GM23248 (cell line): Measurements from ENCODE around the gene LLGL2. TPM values are rescaled to one million over a fixed set of nuclear protein-coding genes. Genes with fewer than 3 reads are reported as not detected.

ENCODE experiments used
- DNase-seq: peaks from one replicate; pipeline ENCODE4 v3.0.0-alpha.2; 2015
- H2AFZ ChIP-seq: fragments of 200-600 bp; sonication (generic); 2 replicates; pipeline ENCODE4 v1.6.1; 2016; ENCODE audit warnings: antibody characterized with exemption
- H3F3A ChIP-seq: fragments of 200-600 bp; sonication (generic); 2 replicates; pipeline ENCODE4 v1.6.1; 2016; ENCODE audit warnings: mild to moderate bottlenecking, antibody characterized with exemption, mixed run types; ENCODE audit not compliant: insufficient read depth
- H3K27ac ChIP-seq: fragments of 200-600 bp; sonication (generic); 2 replicates; pipeline ENCODE4 v1.5.1; 2016; ENCODE audit warnings: mild to moderate bottlenecking
- H3K27me3 ChIP-seq: fragments of 200-600 bp; sonication (generic); replicated peaks from 2 replicates; pipeline ENCODE4 v1.6.1; 2016; ENCODE audit warnings: mild to moderate bottlenecking; ENCODE audit not compliant: insufficient read depth
- H3K36me3 ChIP-seq: fragments of 200-600 bp; sonication (generic); 2 replicates; pipeline ENCODE4 v1.6.1; 2016; ENCODE audit warnings: low read depth, mild to moderate bottlenecking
- H3K4me1 ChIP-seq: fragments of 200-600 bp; sonication (generic); 2 replicates; pipeline ENCODE4 v1.6.1; 2016; ENCODE audit warnings: mild to moderate bottlenecking; ENCODE audit not compliant: insufficient read depth
- H3K4me2 ChIP-seq: fragments of 200-600 bp; sonication (generic); one replicate; pipeline ENCODE4 v1.6.1; 2016; ENCODE audit warnings: mild to moderate bottlenecking; ENCODE audit not compliant: unreplicated experiment
- H3K4me3 ChIP-seq: fragments of 200-600 bp; sonication (generic); 2 replicates; pipeline ENCODE4 v1.5.1; 2016; ENCODE audit warnings: mild to moderate bottlenecking
- H3K79me2 ChIP-seq: fragments of 200-600 bp; sonication (generic); 2 replicates; pipeline ENCODE4 v1.6.1; 2016; ENCODE audit warnings: mild to moderate bottlenecking; ENCODE audit not compliant: insufficient read depth
- H3K9ac ChIP-seq: fragments of 200-600 bp; sonication (generic); 2 replicates; pipeline ENCODE4 v1.6.1; 2016; ENCODE audit warnings: mild to moderate bottlenecking
- H3K9me2 ChIP-seq: fragments of 200-600 bp; sonication (generic); 2 replicates; pipeline ENCODE4 v1.6.1; 2016; ENCODE audit warnings: mixed run types, mild to moderate bottlenecking, moderate library complexity; ENCODE audit not compliant: insufficient read depth
- H3K9me3 ChIP-seq: fragments of 200-600 bp; sonication (generic); one replicate; pipeline ENCODE4 v1.6.1; 2017; ENCODE audit warnings: low read depth
- H4K20me1 ChIP-seq: fragments of 200-600 bp; sonication (generic); 2 replicates; pipeline ENCODE4 v1.6.0; 2016; ENCODE audit not compliant: insufficient read depth
- EZH2 ChIP-seq: fragments of 200-600 bp; sonication (generic); IDR thresholded peaks from 2 replicates; pipeline ENCODE4 v1.6.1; 2018; ENCODE audit warnings: antibody characterized with exemption, mild to moderate bottlenecking; ENCODE audit not compliant: insufficient read depth, poor library complexity, severe bottlenecking
- EZH2phosphoT487 ChIP-seq: fragments of 200-600 bp; sonication (generic); IDR thresholded peaks from 2 replicates; pipeline ENCODE4 v1.6.1; 2018; ENCODE audit warnings: antibody characterized with exemption, moderate library complexity, mild to moderate bottlenecking, low read depth; ENCODE audit not compliant: insufficient read depth
- WGBS, 2 experiments: methylation state at CpG; one replicate each; pipeline ENCODE4 v1.1.6; 2015 to 2017; ENCODE audit warnings: low lambda C conversion rate in 2 of 2, low coverage in 1 of 2; ENCODE audit errors: missing lambda C conversion rate in 2 of 2; 5-methylcytosine and 5-hydroxymethylcytosine counted together
- in situ Hi-C: fragments of 300-500 bp; cut with MboI; formaldehyde crosslinking; loops from 2 replicates; pipeline ENCODE4 v1.15.0; 2020
- polyA plus RNA-seq: library from polyadenylated mRNA; unstranded; fragments of >200 nt; fragmentation: Nextera tagmentation; extraction: Ambion mirVana; gene quantifications from 2 replicates; pipeline ENCODE4 v1.2.1, GENCODE V29; 2016
- total RNA-seq: library from RNA; depleted of rRNA; stranded (reverse); fragments of >200 nt; shearing (Covaris generic); gene quantifications from 2 replicates; pipeline ENCODE4 v1.2.3, GENCODE V29; 2014

The LLGL2 gene
- total and polyA plus RNA-seq, 2 experiments from 2014 or later, result not detected

GRCh38 chr17:75488693-75489510, 36.6 kb upstream of the LLGL2 start:
- no peak for DNase-seq
- WGBS, 2 experiments, result 94 to 98% methylated on average over 17 to 24 of the region's 24 CpGs
- no peaks in the 10 kb centered on the region for H3K36me3 ChIP-seq
- H3K9ac ChIP-seq, result no peak overlapping the region
- H3K4me3 ChIP-seq, result no peak overlapping the region
- H3F3A ChIP-seq, result no peaks in the 10 kb centered on the region
- H2AFZ ChIP-seq, result no peak overlapping the region
- no peaks in the 10 kb centered on the region for H3K4me1 ChIP-seq
- H3K79me2 ChIP-seq, result no peaks in the 10 kb centered on the region
- no peaks in the 10 kb centered on the region for H3K9me2 ChIP-seq
- no peak overlapping the region for H3K27ac ChIP-seq
- no peaks in the 10 kb centered on the region for H3K27me3 ChIP-seq
- in situ Hi-C loops, result no loop called here
- no peak for TF ChIP-seq EZH2
- no peak for TF ChIP-seq EZH2phosphoT487
- H4K20me1 ChIP-seq, result no peaks in the 10 kb centered on the region
- H3K4me2 ChIP-seq, result no peak overlapping the region
- no peaks in the 10 kb centered on the region for H3K9me3 ChIP-seq

GRCh38 chr17:75489511-75489955, 36.0 kb upstream of the LLGL2 start:
- Histone ChIP-seq H3K9ac (no peak overlapping the region), H3K27me3 (no peaks in the 10 kb centered on the region), H3K4me3 (no peak overlapping the region), H3K4me2 (no peak overlapping the region), H3K36me3 (no peaks in the 10 kb centered on the region), H3K27ac (no peak overlapping the region), H3K79me2 (no peaks in the 10 kb centered on the region), H3K9me2 (no peaks in the 10 kb centered on the region), H3K9me3 (no peaks in the 10 kb centered on the region), H2AFZ (no peak overlapping the region), H4K20me1 (no peaks in the 10 kb centered on the region), H3K4me1 (no peaks in the 10 kb centered on the region), H3F3A (no peaks in the 10 kb centered on the region)
- DNase-seq, result no peak
- in situ Hi-C loops, result no loop called here
- WGBS, 2 experiments, result 75% methylated on average over 12 to 14 of the region's 14 CpGs
- TF ChIP-seq EZH2 (no peak), EZH2phosphoT487 (no peak)

- Histone ChIP-seq H3K4me2 (no peak overlapping the region), H3K36me3 (no peaks in the 10 kb centered on the region), H2AFZ (no peak overlapping the region), H3K27me3 (no peaks in the 10 kb centered on the region), H4K20me1 (no peaks in the 10 kb centered on the region), H3K4me1 (no peaks in the 10 kb centered on the region), H3K9me3 (no peaks in the 10 kb centered on the region), H3K9me2 (no peaks in the 10 kb centered on the region), H3F3A (no peaks in the 10 kb centered on the region), H3K27ac (no peak overlapping the region), H3K4me3 (no peak overlapping the region), H3K9ac (no peak overlapping the region), H3K79me2 (no peaks in the 10 kb centered on the region)
- in situ Hi-C loops, result no loop called here
- 80% methylated on average over 11 to 13 of the region's 14 CpGs for WGBS, 2 experiments
- DNase-seq, result no peak
- TF ChIP-seq EZH2phosphoT487 (no peak), EZH2 (no peak)
These were observed 35.2 kb upstream of the LLGL2 start for GRCh38 chr17:75490173-75490743.

GRCh38 chr17:75490953-75491649, 34.4 kb upstream of the LLGL2 start:
- TF ChIP-seq EZH2 (no peak), EZH2phosphoT487 (no peak)
- Histone ChIP-seq H3K27me3 (no peaks in the 10 kb centered on the region), H4K20me1 (no peaks in the 10 kb centered on the region), H3K4me2 (no peak overlapping the region), H3K4me3 (no peak overlapping the region), H3K36me3 (no peaks in the 10 kb centered on the region), H3K4me1 (no peaks in the 10 kb centered on the region), H3K9me2 (no peaks in the 10 kb centered on the region), H3K9me3 (no peaks in the 10 kb centered on the region), H2AFZ (no peak overlapping the region), H3K79me2 (no peaks in the 10 kb centered on the region), H3K27ac (no peak overlapping the region), H3K9ac (no peak overlapping the region), H3F3A (no peaks in the 10 kb centered on the region)
- DNase-seq, result no peak
- WGBS, 2 experiments, result 91 to 93% methylated on average over 18 to 19 of the region's 19 CpGs
- in situ Hi-C loops, result no loop called here
